GM18873 (cell line): ENCODE results near the gene MYMK.

Source experiments
- ATAC-seq: cut with Tn5 transposase; IDR thresholded peaks from one replicate; pipeline ENCODE4 v1.9.1; 2021; ENCODE audit warnings: mild to moderate bottlenecking, moderate library complexity, moderate number of reproducible peaks; ENCODE audit not compliant: unreplicated experiment, low FRiP score

MYMK gene

GRCh38 chr9:133472277-133472645, 52.5 kb downstream of the MYMK start:
- no peak for ATAC-seq

- no peak for ATAC-seq
Measured at GRCh38 chr9:133471551-133472276, 53.0 kb downstream of the MYMK start.

GRCh38 chr9:133470988-133471387, 53.8 kb downstream of the MYMK start:
- no peak for ATAC-seq

- ATAC-seq: no peak
Measured at GRCh38 chr9:133470427-133470924, 54.3 kb downstream of the MYMK start.

GRCh38 chr9:133468777-133469421, 55.9 kb downstream of the MYMK start:
- no peak for ATAC-seq

GRCh38 chr9:133468374-133468773, 56.4 kb downstream of the MYMK start:
- no peak for ATAC-seq

GRCh38 chr9:133467101-133467500, 57.7 kb downstream of the MYMK start:
- ATAC-seq: no peak

- no peak for ATAC-seq
Measured at GRCh38 chr9:133465984-133466383, 58.8 kb downstream of the MYMK start.

- ATAC-seq: no peak
Measured at GRCh38 chr9:133464638-133465037, 60.1 kb downstream of the MYMK start.
